ENCODE measurements around the gene TRPM3. TPM values are rescaled to one million over a fixed set of nuclear protein-coding genes. Genes with fewer than 3 reads are reported as not detected.

The TRPM3 gene
- total and polyA plus RNA-seq, 12 donors = 0.27 to 5.3 (median 1.8) TPM

GRCh38 chr9:71058660-71059059 is 62.8 kb downstream of the TRPM3 start:
- DNase-seq = no peak
- TF ChIP-seq POLR2A (IDR thresholded peaks at IDR 0.05) (no peak), CTCF (IDR thresholded peaks at IDR 0.05) (no peak)
- intact Hi-C loops (cut with DNase I) = no loop called here
- no peak overlapping the region for H3K27ac ChIP-seq
- H3K4me1 ChIP-seq (replicated peaks in 1 of 2) = no peaks in the 10 kb centered on the region
- 83 to 100% (median 95%) methylated on average over 2 of the region's 2 CpGs for WGBS, 4 donors
- H3K27me3 ChIP-seq = no peaks in the 10 kb centered on the region
- H3K4me3 ChIP-seq = no peak overlapping the region
- no peaks in the 10 kb centered on the region for H3K9me3 ChIP-seq (replicated peaks in 1 of 3)
- no peaks in the 10 kb centered on the region for H3K36me3 ChIP-seq (replicated peaks in 1 of 2)

- Histone ChIP-seq H3K27me3 (no peaks in the 10 kb centered on the region), H3K4me1 (replicated peaks in 1 of 2) (no peaks in the 10 kb centered on the region), H3K9me3 (replicated peaks in 1 of 3) (no peaks in the 10 kb centered on the region), H3K4me3 (no peak overlapping the region), H3K36me3 (replicated peaks in 1 of 2) (no peaks in the 10 kb centered on the region), H3K27ac (no peak overlapping the region)
- 69 to 76% (median 73%) methylated on average over 4 of the region's 4 CpGs for WGBS, 4 donors
- intact Hi-C loops (cut with DNase I) = no loop called here
- no peak for DNase-seq
- TF ChIP-seq CTCF (IDR thresholded peaks at IDR 0.05) (no peak), POLR2A (IDR thresholded peaks at IDR 0.05) (no peak)
Measured at GRCh38 chr9:71052287-71052686, 69.1 kb downstream of the TRPM3 start.

- no peaks in the 10 kb centered on the region for H3K36me3 ChIP-seq (replicated peaks in 1 of 2)
- intact Hi-C loops (cut with DNase I) = no loop called here
- no peak overlapping the region for H3K4me3 ChIP-seq
- H3K4me1 ChIP-seq (replicated peaks in 1 of 2) = no peaks in the 10 kb centered on the region
- DNase-seq = no peak
- WGBS, 4 donors = 54 to 61% (median 58%) methylated on average over 4 of the region's 4 CpGs
- no peaks in the 10 kb centered on the region for H3K9me3 ChIP-seq (replicated peaks in 1 of 3)
- no peaks in the 10 kb centered on the region for H3K27me3 ChIP-seq
- TF ChIP-seq POLR2A (IDR thresholded peaks at IDR 0.05) = no peak
- no peak for TF ChIP-seq CTCF (IDR thresholded peaks at IDR 0.05)
- no peak overlapping the region for H3K27ac ChIP-seq
Measured at GRCh38 chr9:71048280-71048679, 73.1 kb downstream of the TRPM3 start.

- 78 to 80% (median 78%) methylated on average over 3 of the region's 3 CpGs for WGBS, 4 donors
- no peaks in the 10 kb centered on the region for H3K9me3 ChIP-seq (replicated peaks in 1 of 3)
Measured at GRCh38 chr9:71042448-71042990, 78.9 kb downstream of the TRPM3 start.

GRCh38 chr9:71037521-71037920 is 83.9 kb downstream of the TRPM3 start:
- WGBS, 4 donors = 90 to 94% (median 92%) methylated on average over 4 of the region's 4 CpGs
- Histone ChIP-seq H3K4me1 (replicated peaks in 1 of 2) (no peaks in the 10 kb centered on the region), H3K27ac (no peak overlapping the region), H3K9me3 (replicated peaks in 1 of 3) (no peaks in the 10 kb centered on the region), H3K36me3 (replicated peaks in 1 of 2) (no peaks in the 10 kb centered on the region), H3K27me3 (no peaks in the 10 kb centered on the region), H3K4me3 (no peak overlapping the region)
- no peak for TF ChIP-seq CTCF (IDR thresholded peaks at IDR 0.05)
- TF ChIP-seq POLR2A (IDR thresholded peaks at IDR 0.05) = no peak
- DNase-seq = no peak
- intact Hi-C loops (cut with DNase I) = no loop called here

More at GRCh38 chr9:71042448-71042990, 78.9 kb downstream of the TRPM3 start:
- Histone ChIP-seq H3K27ac (no peak overlapping the region), H3K36me3 (replicated peaks in 1 of 2) (no peaks in the 10 kb centered on the region), H3K4me1 (replicated peaks in 1 of 2) (no peaks in the 10 kb centered on the region), H3K27me3 (no peaks in the 10 kb centered on the region), H3K4me3 (no peak overlapping the region)
- intact Hi-C loops (cut with DNase I) = no loop called here
- no peak for TF ChIP-seq POLR2A (IDR thresholded peaks at IDR 0.05)
- no peak for DNase-seq

Data from adrenal gland (tissue), 12 donors.